HL-60/S4 treated with phorbol 12-myristate 13-acetate at 8.2 ng/mL for 4 days and 3 days (cell line): ENCODE data around the gene VMAC.

Experiments used
- in situ Hi-C: fragments of 300-500 bp; cut with MboI; formaldehyde crosslinking; loops from 2 replicates; pipeline ENCODE4 v1.15.0; 2022; ENCODE audit warnings: low sequenced_read_pairs

The VMAC gene

DNA sequence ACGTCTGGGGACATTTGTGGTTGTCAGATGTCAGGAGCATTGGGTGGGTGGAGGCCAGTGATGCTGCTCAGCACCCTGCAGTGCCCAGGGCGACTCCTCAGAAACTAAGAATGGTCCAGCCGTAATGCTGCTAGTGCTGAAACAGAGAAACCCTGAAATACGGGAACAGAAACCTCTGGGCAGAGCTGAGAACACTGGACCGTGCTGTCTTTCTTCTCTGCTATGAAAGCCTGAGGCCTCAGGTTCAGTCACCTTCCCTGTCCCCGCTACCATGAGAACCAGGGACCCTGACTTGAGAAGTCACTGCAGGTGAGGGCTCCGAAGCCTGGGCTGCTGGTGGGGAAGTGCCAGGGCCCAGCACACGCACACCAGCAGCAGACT is 22.8 kb downstream of the VMAC start:
- in situ Hi-C loops = no loop called here

GRCh38 chr19:5929179-5929578 is 24.5 kb downstream of the VMAC start:
- in situ Hi-C loops = no loop called here

DNA sequence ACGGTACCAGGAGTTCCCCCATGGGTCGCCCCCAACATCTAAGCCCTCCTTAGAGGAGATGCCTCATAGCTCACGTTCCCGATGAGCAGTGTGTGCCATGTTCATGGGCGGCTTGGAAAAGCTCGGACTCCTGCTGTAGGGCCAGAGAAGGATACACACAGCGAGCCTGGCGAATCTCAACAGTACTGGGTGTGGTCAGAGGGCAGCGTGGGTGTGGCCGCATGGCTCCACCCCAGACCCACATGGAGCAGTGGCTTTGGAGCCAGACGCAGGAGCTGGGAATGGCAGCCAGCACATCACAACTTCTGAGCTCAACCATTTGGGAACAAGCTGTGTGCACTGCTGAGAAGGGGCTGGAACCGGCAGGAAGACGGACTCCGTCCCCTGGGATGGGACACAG is 25.0 kb downstream of the VMAC start:
- in situ Hi-C loops = no loop called here

DNA sequence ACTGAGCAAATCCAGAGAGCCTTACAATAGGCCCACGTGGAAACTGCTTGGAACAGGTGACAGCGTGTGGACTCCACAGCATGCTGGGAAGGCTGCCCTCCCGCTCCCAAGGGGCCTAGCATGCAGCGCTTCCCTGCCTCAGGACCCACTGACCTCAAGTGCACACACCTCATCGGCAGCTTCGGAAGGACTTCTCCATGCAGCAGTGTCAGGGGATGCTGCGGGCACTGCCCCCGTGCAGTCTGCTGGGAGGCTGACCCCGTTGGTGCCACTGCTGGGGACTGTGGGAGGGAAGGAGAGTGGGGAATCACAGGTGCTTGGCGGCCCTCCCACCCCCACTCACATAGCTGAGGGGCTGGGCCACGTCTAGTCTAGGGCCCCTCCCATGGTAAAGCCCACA is 26.6 kb downstream of the VMAC start:
- in situ Hi-C loops = no loop called here

- in situ Hi-C loops = no loop called here
Measured at GRCh38 chr19:5932146-5932545, 27.5 kb downstream of the VMAC start.

DNA sequence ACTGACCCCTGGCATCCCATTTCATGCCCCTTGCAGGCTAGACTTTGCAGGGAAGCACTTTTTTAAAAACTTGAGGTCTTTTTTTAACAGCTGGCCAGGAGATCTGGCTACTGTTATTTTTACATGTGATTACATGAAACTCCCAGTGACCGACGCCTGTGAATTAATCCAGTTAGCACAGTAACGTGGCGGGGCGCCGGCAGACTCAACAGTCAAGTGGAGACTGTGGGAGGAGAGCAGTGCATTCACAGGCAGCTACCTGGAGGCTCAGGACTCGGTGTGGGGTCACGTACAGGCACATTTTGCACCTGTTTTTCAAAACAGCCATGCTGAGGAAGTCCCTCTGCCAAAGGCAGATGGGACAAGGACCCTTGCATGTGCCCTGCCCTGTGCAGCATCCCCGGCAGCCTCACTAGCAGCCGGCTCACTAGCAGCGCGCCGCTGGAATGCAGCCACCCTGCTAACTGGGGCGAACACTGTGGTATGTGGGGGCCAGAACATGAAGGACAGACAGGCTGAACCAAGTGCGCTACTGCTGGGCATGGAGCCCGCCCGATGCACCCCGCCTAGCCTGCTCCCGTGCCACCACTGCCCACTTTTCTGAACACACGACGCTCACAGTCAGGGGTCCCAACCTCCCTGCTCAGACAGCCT is 28.1 kb downstream of the VMAC start:
- in situ Hi-C loops = no loop called here

GRCh38 chr19:5933391-5934068 is 28.9 kb downstream of the VMAC start:
- in situ Hi-C loops = no loop called here

GRCh38 chr19:5934069-5934401 is 29.4 kb downstream of the VMAC start:
- in situ Hi-C loops = no loop called here

DNA sequence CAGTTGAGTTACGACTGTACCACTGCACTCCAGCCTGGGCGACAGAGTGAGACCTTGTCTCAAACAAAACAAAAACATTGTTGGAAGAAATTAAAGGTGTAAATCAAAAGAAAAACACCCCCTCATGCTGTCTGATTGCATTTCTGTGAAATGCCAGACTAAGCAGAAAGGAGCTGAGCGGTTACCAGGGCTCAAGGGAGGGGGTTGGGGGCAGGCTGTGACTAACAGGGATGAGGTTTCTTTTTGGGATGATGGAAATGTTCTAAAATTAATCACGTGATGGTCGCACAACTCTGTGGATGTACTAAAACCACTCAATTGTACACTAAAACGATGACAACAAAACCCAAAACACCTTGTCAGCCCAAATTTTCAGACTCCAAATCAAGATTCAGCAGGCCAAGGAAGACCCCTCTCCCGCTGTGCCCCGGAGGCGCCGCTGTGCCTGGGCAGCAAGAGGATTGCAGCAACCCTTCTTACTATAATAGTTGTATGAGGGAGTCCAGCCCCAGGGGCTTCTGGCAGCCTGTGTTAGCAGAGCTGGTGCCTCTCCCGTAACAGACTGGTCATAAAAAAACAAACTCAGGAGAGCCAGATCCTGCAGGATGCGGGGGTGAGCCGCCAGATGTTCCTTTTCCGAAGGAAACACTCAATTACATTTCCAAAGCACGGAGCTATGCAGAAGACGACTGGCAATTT is 30.3 kb downstream of the VMAC start:
- in situ Hi-C loops = no loop called here

DNA sequence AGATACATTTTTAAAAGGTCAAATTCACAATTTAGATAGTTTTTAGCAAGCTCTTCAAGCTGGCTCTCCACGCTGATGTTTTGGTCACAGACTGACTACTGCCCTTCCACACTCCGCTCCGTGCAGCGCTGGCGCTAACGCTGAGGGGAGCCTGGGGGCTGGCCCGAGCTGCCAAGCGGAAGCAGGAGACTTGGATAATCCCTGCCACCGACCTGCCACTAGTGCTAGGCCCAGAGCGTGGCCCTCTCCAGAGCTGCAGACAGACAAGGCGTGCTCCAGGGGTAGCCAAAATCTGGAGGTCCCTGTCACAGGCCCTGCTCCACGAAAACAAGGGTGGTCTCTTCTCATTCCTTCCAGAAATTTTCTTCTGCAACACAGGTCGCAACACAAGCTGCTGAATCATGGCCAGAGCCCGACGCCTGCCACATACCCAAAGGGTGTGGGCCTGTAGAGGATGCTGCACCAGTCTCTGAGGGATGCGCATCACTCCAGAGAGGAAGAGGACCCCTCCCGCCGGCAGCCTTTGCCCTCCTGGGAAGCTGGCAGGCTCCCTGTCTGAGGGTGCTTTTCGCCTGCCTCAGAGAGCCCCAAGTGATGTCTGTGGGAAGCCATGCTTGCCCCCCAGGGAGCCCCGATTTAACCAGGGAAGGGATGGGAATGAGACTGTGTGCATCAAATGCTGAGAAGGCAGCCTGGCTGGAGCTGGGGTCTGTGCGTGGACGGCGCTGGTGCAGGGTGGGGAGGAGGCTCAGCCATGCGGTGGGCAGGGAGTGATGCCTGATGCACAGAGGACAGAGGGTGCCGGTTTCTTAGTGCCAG is 31.0 kb downstream of the VMAC start:
- in situ Hi-C loops = no loop called here

DNA sequence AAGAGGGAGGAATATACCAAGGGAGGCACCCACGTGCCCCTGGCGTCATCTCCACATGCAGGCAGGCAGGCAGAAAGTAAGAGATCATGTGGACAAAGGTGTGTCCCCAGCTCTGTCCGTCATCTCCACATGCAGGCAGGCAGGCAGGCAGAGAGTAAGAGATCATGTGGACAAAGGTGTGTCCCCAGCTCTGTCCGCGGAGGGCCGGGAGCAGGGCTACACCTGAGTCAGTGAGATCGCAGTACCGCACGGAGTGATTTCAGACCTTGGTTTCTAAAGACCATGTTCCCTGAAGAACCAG is 31.6 kb downstream of the VMAC start:
- in situ Hi-C loops = no loop called here

GRCh38 chr19:5937550-5937949 is 32.9 kb downstream of the VMAC start:
- in situ Hi-C loops = no loop called here

GRCh38 chr19:5940260-5941208 is 35.9 kb downstream of the VMAC start:
- in situ Hi-C loops = no loop called here

GRCh38 chr19:5941673-5942072 is 37.0 kb downstream of the VMAC start:
- in situ Hi-C loops = no loop called here

- in situ Hi-C loops = no loop called here
Measured at GRCh38 chr19:5943045-5943444, 38.4 kb downstream of the VMAC start.

DNA sequence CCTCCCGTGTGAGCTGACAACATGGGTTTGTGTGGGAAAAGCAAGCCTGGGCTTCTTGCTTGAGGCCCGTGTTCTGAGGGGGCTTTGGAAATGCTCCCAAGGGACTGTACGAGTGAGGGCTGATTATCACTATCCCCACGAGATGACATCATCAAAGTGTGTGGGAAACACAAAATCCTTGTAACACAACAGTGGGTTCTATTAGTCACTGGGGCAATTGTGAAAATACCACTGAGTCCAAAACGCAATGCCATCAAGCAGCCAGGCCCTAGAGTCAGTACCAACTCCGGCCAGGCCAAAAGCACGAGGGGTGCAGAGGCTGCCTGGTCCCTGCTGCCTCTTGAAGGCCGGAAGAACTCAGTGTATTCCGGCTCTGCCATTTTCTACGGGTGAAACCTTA is 39.0 kb downstream of the VMAC start:
- in situ Hi-C loops = no loop called here

- in situ Hi-C loops = no loop called here
Measured at GRCh38 chr19:5947435-5947834, 42.8 kb downstream of the VMAC start.

DNA sequence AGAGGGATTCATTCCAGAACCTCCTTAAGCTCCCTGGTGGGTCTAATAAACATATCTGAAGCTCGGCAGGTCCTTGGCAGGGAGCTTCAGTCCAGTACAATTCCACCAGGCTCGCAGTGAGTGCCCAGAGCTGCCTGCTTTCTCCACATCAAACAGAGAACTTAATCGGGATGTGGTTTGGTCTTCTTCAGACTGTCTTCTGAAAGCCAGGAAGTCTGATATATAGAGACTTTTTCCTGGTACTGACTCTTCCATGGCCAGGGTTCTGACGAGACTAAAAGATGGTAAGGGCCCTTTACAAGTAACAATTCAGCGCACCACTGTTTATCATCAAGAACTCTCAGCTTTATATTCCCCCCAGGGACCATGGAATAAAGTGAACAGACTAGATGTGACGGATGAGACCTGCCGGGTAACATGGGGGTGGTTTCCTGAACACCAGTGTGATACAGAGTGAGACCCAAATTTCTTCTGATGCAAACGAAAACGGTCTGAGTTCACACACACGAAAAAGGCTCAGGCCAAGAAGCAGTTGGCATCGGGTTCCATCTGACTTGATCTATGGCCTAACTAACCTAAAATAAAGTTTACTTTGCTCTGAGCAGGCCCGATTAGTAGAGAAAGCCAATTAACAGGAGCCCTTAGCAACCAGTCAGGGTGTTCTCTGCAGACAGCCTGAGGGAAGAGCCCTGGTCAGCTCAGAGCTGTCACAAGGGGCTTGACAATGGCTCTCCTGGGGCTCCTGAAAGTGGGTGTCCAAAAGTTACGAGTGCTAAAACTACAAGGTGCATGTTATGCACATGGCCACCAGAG is 44.3 kb downstream of the VMAC start:
- in situ Hi-C loops = no loop called here

DNA sequence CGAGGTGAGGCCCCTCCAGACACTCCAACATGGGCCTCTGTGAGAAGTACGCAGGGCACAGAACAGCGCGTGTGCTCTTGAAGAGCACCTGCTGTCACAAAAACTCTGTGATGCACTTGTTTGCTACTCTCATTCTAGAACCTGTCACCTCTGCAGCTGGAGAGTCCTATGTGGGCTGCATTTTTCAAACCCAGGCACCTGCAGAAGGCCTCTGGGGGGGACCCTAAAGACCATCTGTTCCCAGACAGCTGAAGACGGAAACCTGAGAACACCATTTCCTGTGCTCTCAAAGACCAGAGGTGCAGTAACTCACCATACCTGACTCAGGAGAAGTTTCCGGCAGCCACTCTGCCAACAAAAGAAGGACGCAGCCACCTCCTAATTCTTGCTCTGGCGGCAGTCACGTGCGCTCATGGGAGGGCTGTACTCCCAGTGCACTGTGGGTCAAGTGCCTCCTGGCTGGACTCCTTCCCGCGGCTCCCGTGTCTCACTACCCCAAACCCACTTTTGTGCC is 45.2 kb downstream of the VMAC start:
- in situ Hi-C loops = no loop called here

GRCh38 chr19:5950741-5951140 is 46.1 kb downstream of the VMAC start:
- in situ Hi-C loops = no loop called here
